Endothelial cell of umbilical vein (primary cell): ENCODE measurements around the gene EN2. TPM values are rescaled to one million over a fixed set of nuclear protein-coding genes. Genes with fewer than 3 reads are reported as not detected.

Experiments used
- BruUV-seq: library from RNA; stranded (reverse); fragments of 400-500 nt; replicated peaks from 2 replicates; lab custom pipeline; 2021; lab: Mats Ljungman, UMichigan
- CTCF ChIA-PET: fragments of 300-600, 350-600 bp; sonication (Branson Sonifier 250); formaldehyde crosslinking; loops from one replicate; lab custom pipeline; 2021; ENCODE audit warnings: antibody characterized with exemption, inconsistent platforms; lab: Charles Lee
- POLR2A ChIA-PET: fragments of 300-600, 350-600 bp; sonication (Branson Sonifier 250); formaldehyde crosslinking; loops from one replicate; lab custom pipeline; 2021; ENCODE audit warnings: antibody characterized with exemption, inconsistent platforms; lab: Charles Lee
- DNase-seq: peaks from one replicate; pipeline ENCODE4 v3.0.0-alpha.2; 2011; ENCODE audit warnings: low read depth, low spot score
- FAIRE-seq: peaks from 2 replicates; lab custom pipeline; 2011; peaks lifted over from hg19 to GRCh38; lab: Jason Lieb, UNC
- H2AFZ ChIP-seq: 2 replicates; pipeline ENCODE4 v1.6.0; 2012; ENCODE audit warnings: low read depth, low read length, control low read depth, inconsistent platforms
- H3K27ac ChIP-seq: 2 replicates; pipeline ENCODE4 v1.5.1; 2011; ENCODE audit warnings: low read depth, mild to moderate bottlenecking, control low read depth, low read length, moderate library complexity; ENCODE audit not compliant: insufficient read depth
- H3K27me3 ChIP-seq, 2 experiments: 2 replicates each; pipeline versions ENCODE4 v1.6.0 to v1.6.1; 2011; ENCODE audit warnings: low read length in 2 of 2, mixed read lengths in 1 of 2; ENCODE audit not compliant: control insufficient read depth in 2 of 2, insufficient read depth in 2 of 2
- H3K36me3 ChIP-seq, 2 experiments: 2 replicates in 1 of 2; 3 replicates in 1 of 2; pipeline ENCODE4 v1.5.1; 2011; ENCODE audit warnings: low read length in 2 of 2, mild to moderate bottlenecking in 1 of 2, moderate library complexity in 1 of 2; ENCODE audit not compliant: control insufficient read depth in 2 of 2, insufficient read depth in 2 of 2; ENCODE audit errors: extremely low read depth in 1 of 2
- H3K4me1 ChIP-seq: 3 replicates; pipeline ENCODE4 v1.5.1; 2011; ENCODE audit warnings: mild to moderate bottlenecking, low read length; ENCODE audit not compliant: control insufficient read depth, insufficient read depth; ENCODE audit errors: extremely low read depth
- H3K4me2 ChIP-seq: 2 replicates; pipeline ENCODE4 v1.6.1; 2011; ENCODE audit warnings: low read length, control low read depth, mixed read lengths; ENCODE audit not compliant: insufficient read depth
- H3K4me3 ChIP-seq, 3 experiments: fragments of 200-600 bp in 1 of 3; sonication (generic), shearing (Covaris generic) in 1 of 3; replicated peaks in 1 of 3; 2 replicates each; pipeline ENCODE4 v1.5.1; 2011 to 2016; ENCODE audit warnings: control low read depth in 3 of 3, low read length in 3 of 3, mild to moderate bottlenecking in 2 of 3, inconsistent platforms in 1 of 3, low read depth in 1 of 3, moderate library complexity in 1 of 3; ENCODE audit not compliant: insufficient read depth in 1 of 3
- H3K79me2 ChIP-seq: 2 replicates; pipeline ENCODE4 v1.6.0; 2012; ENCODE audit warnings: low read length, inconsistent platforms; ENCODE audit not compliant: control insufficient read depth, insufficient read depth
- H3K9ac ChIP-seq: replicated peaks from 2 replicates; pipeline ENCODE3; 2011; ENCODE audit warnings: low read length, control low read depth; ENCODE audit not compliant: insufficient read depth; ENCODE audit errors: extremely low read depth
- H3K9me1 ChIP-seq: replicated peaks from 3 replicates; pipeline ENCODE4 v1.6.0; 2011; ENCODE audit warnings: mild to moderate bottlenecking, low read length; ENCODE audit not compliant: control insufficient read depth, insufficient read depth; ENCODE audit errors: extremely low read depth
- H3K9me3 ChIP-seq: replicated peaks from 2 replicates; pipeline ENCODE4 v1.5.1; 2012; ENCODE audit warnings: low read length, inconsistent platforms; ENCODE audit not compliant: control insufficient read depth, insufficient read depth
- H4K20me1 ChIP-seq: replicated peaks from 2 replicates; pipeline ENCODE3; 2011; ENCODE audit warnings: mild to moderate bottlenecking, low read length; ENCODE audit not compliant: control insufficient read depth, insufficient read depth; ENCODE audit errors: extremely low read depth
- CTCF ChIP-seq, 2 donors: IDR thresholded peaks; 1 replicate in 1 of 2; 2 replicates in 1 of 2; pipeline ENCODE4 v1.5.1; 2011; ENCODE audit warnings: low read length in 2 of 2, mild to moderate bottlenecking in 2 of 2, moderate library complexity in 2 of 2, control low read depth in 1 of 2, inconsistent platforms in 1 of 2, low read depth in 1 of 2; ENCODE audit not compliant: insufficient read depth in 1 of 2; ENCODE audit errors: extremely low read depth in 1 of 2
- EZH2 ChIP-seq: IDR thresholded peaks from 2 replicates; pipeline ENCODE4 v1.6.1; 2012; ENCODE audit warnings: borderline replicate concordance, low read depth, mild to moderate bottlenecking, moderate library complexity, low read length, inconsistent platforms; ENCODE audit not compliant: severe bottlenecking
- FOS ChIP-seq: IDR thresholded peaks from 2 replicates; pipeline ENCODE4 v1.6.1; 2011; ENCODE audit warnings: mild to moderate bottlenecking, low read length, moderate library complexity, borderline replicate concordance; ENCODE audit not compliant: insufficient read depth
- GATA2 ChIP-seq: IDR thresholded peaks from 2 replicates; pipeline ENCODE4 v1.7.0; 2011; ENCODE audit warnings: low read depth, mild to moderate bottlenecking, moderate library complexity, mixed read lengths, low read length; ENCODE audit not compliant: insufficient read length, insufficient read depth
- JUN ChIP-seq: IDR thresholded peaks from 2 replicates; pipeline ENCODE4 v1.6.1; 2011; ENCODE audit warnings: borderline replicate concordance, low read depth; ENCODE audit not compliant: insufficient read length, insufficient read depth
- MAX ChIP-seq: IDR thresholded peaks from 2 replicates; pipeline ENCODE4 v1.6.1; 2011; ENCODE audit not compliant: insufficient read depth, insufficient read length
- MYC ChIP-seq: IDR thresholded peaks from one replicate; pipeline ENCODE4 v1.6.1; 2011; ENCODE audit warnings: mild to moderate bottlenecking, low read depth, low read length
- POLR2A ChIP-seq: IDR thresholded peaks from 2 replicates; pipeline ENCODE4 v1.6.1; 2012; ENCODE audit warnings: low read depth, mild to moderate bottlenecking, control low read depth, low read length
- POLR2AphosphoS5 ChIP-seq: IDR thresholded peaks from 2 replicates; pipeline ENCODE4 v1.6.1; 2012; ENCODE audit warnings: low read depth, mild to moderate bottlenecking, control low read depth, low read length, moderate library complexity; ENCODE audit not compliant: insufficient read depth
- dilution Hi-C: fragments of 300-500 bp; cut with MboI; formaldehyde crosslinking; loops from one replicate; pipeline ENCODE4 v1.15.0; 2019; ENCODE audit warnings: low sequenced_read_pairs; ENCODE audit not compliant: extremely low pct_ligation_motif_present
- intact Hi-C: fragments of 100-400 bp; cut with micrococcal nuclease; formaldehyde crosslinking; loops from one replicate; pipeline ENCODE4 v1.10.0; 2022
- polyA plus RNA-seq, 4 experiments: library from polyadenylated mRNA; depleted of rRNA in 3 of 4; stranded (reverse) in 3 of 4; unstranded in 1 of 4; fragments of >200 nt; gene quantifications; 2 replicates each; pipeline versions ENCODE4 v1.2.1 to v1.2.3, GENCODE V29; 2011 to 2012; ENCODE audit warnings: missing spikeins in 1 of 4
- total RNA-seq: library from RNA; stranded (reverse); gene quantifications from 2 replicates; pipeline ENCODE4 v1.2.3, GENCODE V29; 2021

Gene EN2
- total and polyA plus RNA-seq, 2 donors (not counting 3 experiments of a cell fraction or from before 2014, with no cell fraction given), result not detected

GRCh38 chr7:155424301-155425010 lies 33.5 kb upstream of the EN2 start:
- POLR2A ChIA-PET, result no interaction called here
- CTCF ChIA-PET, result interaction anchor here (1.9 kb wide), 1 partner anchor 11 kb away, joined by 4 read pairs; no protein-coding TSS in a partner anchor
- H4K20me1 ChIP-seq, result no peaks in the 10 kb centered on the region

More at GRCh38 chr7:155424301-155425010, 33.5 kb upstream of the EN2 start:
- DNase-seq (no peak), FAIRE-seq (no peak)
- Histone ChIP-seq H3K36me3 (no peaks in the 10 kb centered on the region), H3K9me1 (no peaks in the 10 kb centered on the region), H3K9ac (no peak overlapping the region), H3K27ac (no peak overlapping the region), H3K4me1 (no peaks in the 10 kb centered on the region), H3K9me3 (no peaks in the 10 kb centered on the region), H3K4me2 (no peak overlapping the region), H3K4me3 (no peak overlapping the region), H2AFZ (no peak overlapping the region), H3K27me3 (no peaks in the 10 kb centered on the region), H3K79me2 (no peaks in the 10 kb centered on the region)
- dilution Hi-C loops, result no loop called here
- no TSS peak for BruUV-seq
- intact Hi-C loops, result no loop called here
- TF ChIP-seq GATA2 (no peak), EZH2 (no peak), MYC (no peak), POLR2AphosphoS5 (no peak), FOS (no peak), JUN (no peak), MAX (no peak), POLR2A (no peak), CTCF (IDR thresholded peaks at IDR 0.05; ENCODE audit: extremely low read depth in 1 of 2, insufficient read depth in 1 of 2, low read depth in 1 of 2, low read length in 2 of 2) (no peak)
